ENCODE data around the gene CSNK1D. TPM values are rescaled to one million over a fixed set of nuclear protein-coding genes. Genes with fewer than 3 reads are reported as not detected.

CSNK1D gene
- total RNA-seq, 1 experiment from 2014 or later: 196 TPM

DNA sequence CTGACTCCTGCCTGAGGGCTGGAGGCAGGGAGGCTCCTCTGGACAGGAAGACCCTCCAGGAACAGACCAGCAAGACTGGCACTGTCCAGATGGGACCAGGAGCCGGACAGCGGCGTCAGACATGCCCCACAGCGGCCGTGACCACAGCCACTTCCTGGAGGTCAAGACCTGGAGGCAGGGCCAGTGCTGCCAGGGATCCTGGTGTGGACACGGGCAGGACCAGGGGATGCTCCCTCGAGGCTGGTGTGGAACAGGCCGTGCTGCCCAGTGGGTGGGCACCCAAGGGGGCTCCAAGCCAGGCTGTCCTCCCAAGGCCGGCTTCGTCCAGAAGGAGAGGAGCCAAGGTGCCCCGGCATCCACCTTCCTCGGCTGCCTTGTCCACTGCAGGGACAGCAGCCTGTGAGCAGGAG is 56.4 kb downstream of the CSNK1D start:
- no TSS peak for BruUV-seq (replicated peaks)
- DNase-seq: no peak
- H3K36me3 Mint-ChIP-seq (ENCODE audit: insufficient read depth, unreplicated experiment): peaks cover 9% of the 10 kb centered on the region
- Histone ChIP-seq H3K9me3 (no peaks in the 10 kb centered on the region), H3K27me3 (replicated peaks; ENCODE audit: control insufficient read depth, insufficient read depth, low read length) (no peaks in the 10 kb centered on the region), H3K4me1 (peaks cover 24% of the 10 kb centered on the region), H3K4me3 (ENCODE audit: low read depth, low read length) (no peak overlapping the region), H3K36me3 (ENCODE audit: control insufficient read depth, insufficient read depth, low read length) (no peaks in the 10 kb centered on the region)
- CTCF ChIA-PET: no interaction called here
- H3K9me3 Mint-ChIP-seq (ENCODE audit: unreplicated experiment): no peaks in the 10 kb centered on the region
- POLR2A ChIA-PET: no interaction called here
- no peak for TF ChIP-seq CTCF (IDR thresholded peaks at IDR 0.05; ENCODE audit: insufficient read depth in 1 of 2, low read depth in 1 of 2, low read length in 1 of 2, severe bottlenecking in 1 of 2, unreplicated experiment in 1 of 2)
- H3K4me3 Mint-ChIP-seq (ENCODE audit: unreplicated experiment): no peak overlapping the region
- H3K27me3 Mint-ChIP-seq (ENCODE audit: insufficient read depth, unreplicated experiment): no peaks in the 10 kb centered on the region
- intact Hi-C loops (cut with micrococcal nuclease; ENCODE audit: unreplicated experiment): no loop called here
- H3K4me1 Mint-ChIP-seq (ENCODE audit: low read depth, unreplicated experiment): no peaks in the 10 kb centered on the region
- no peak overlapping the region for H3K27ac Mint-ChIP-seq (ENCODE audit: unreplicated experiment)

DNA sequence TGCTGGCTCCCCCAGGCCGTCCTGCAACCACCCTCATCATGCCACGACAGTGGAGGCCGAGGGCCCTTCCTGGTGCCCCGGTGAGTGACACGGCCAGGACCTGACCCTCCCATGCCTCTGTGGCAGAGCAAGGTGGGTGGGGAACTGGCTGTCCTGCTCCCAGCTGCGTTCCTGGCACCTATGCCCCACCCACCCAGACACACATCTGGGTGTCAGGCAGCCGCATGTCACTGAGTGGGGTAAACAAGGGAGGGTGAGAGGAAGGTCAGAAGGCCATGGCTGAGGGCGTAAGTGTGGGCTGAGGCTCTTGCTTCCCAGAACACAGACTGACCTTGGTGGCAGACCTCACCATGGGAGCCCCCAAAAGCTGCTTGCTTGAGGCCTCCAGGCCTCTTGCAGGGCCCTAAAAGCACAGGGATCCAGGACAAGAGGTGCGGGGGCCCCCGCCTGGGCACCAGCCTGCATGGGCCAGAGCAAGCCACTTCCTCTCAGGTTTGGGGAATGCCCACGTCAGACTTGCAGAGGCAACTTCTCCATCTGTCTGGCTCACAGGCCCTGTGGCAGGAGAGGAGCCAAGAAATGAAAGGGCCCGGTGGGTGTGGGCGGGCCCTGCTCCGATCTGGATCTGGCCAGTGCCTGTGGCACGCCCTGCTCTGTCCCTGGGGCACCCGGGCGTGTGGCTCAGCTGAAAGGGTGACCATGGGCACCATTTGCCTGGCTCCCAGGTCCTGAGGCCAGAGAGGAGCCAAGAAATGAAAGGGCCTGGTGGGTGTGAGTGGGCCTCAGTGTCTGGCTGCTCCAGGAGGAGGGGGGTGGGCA is 57.0 kb downstream of the CSNK1D start:
- Histone ChIP-seq H3K9me3 (no peaks in the 10 kb centered on the region), H3K4me3 (ENCODE audit: low read depth, low read length) (no peak overlapping the region), H3K27me3 (replicated peaks; ENCODE audit: control insufficient read depth, insufficient read depth, low read length) (no peaks in the 10 kb centered on the region), H3K36me3 (ENCODE audit: control insufficient read depth, insufficient read depth, low read length) (no peaks in the 10 kb centered on the region), H3K4me1 (peaks cover 30% of the 10 kb centered on the region)
- ChIA-PET POLR2A (no interaction called here), CTCF (no interaction called here)
- intact Hi-C loops (cut with micrococcal nuclease; ENCODE audit: unreplicated experiment): no loop called here
- no peaks in the 10 kb centered on the region for H3K9me3 Mint-ChIP-seq (ENCODE audit: unreplicated experiment)
- no TSS peak for BruUV-seq (replicated peaks)
- no peak overlapping the region for H3K4me3 Mint-ChIP-seq (ENCODE audit: unreplicated experiment)
- no peak for TF ChIP-seq CTCF (IDR thresholded peaks at IDR 0.05; ENCODE audit: insufficient read depth in 1 of 2, low read depth in 1 of 2, low read length in 1 of 2, severe bottlenecking in 1 of 2, unreplicated experiment in 1 of 2)
- no peaks in the 10 kb centered on the region for H3K27me3 Mint-ChIP-seq (ENCODE audit: insufficient read depth, unreplicated experiment)
- peaks cover 11% of the 10 kb centered on the region for H3K36me3 Mint-ChIP-seq (ENCODE audit: insufficient read depth, unreplicated experiment)
- DNase-seq: no peak
- H3K4me1 Mint-ChIP-seq (ENCODE audit: low read depth, unreplicated experiment): peaks cover 6% of the 10 kb centered on the region
- no peak overlapping the region for H3K27ac Mint-ChIP-seq (ENCODE audit: unreplicated experiment)

DNA sequence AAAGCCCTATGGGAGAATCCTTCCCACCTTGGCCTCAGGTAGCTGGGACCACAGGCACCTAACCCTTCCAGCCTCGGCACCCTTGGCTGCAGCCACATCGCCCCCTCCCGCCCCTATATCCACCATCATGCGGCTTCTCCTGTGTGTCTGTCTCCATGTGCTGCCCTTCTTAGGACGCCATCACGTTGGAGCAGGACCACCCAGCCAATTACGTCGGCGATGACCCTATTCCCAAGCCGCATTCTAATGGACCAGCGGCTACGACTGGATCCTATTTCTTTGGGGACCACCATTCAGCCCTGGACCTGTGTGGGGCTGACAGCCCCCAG is 57.6 kb downstream of the CSNK1D start:
- Histone ChIP-seq H3K27me3 (replicated peaks; ENCODE audit: control insufficient read depth, insufficient read depth, low read length) (no peaks in the 10 kb centered on the region), H3K4me3 (ENCODE audit: low read depth, low read length) (no peak overlapping the region), H3K4me1 (peaks cover 35% of the 10 kb centered on the region), H3K9me3 (no peaks in the 10 kb centered on the region), H3K36me3 (ENCODE audit: control insufficient read depth, insufficient read depth, low read length) (no peaks in the 10 kb centered on the region)
- intact Hi-C loops (cut with micrococcal nuclease; ENCODE audit: unreplicated experiment): no loop called here
- ChIA-PET CTCF (no interaction called here), POLR2A (no interaction called here)
- H3K36me3 Mint-ChIP-seq (ENCODE audit: insufficient read depth, unreplicated experiment): peaks cover 14% of the 10 kb centered on the region
- no peak overlapping the region for H3K27ac Mint-ChIP-seq (ENCODE audit: unreplicated experiment)
- no peak overlapping the region for H3K4me3 Mint-ChIP-seq (ENCODE audit: unreplicated experiment)
- no peaks in the 10 kb centered on the region for H3K9me3 Mint-ChIP-seq (ENCODE audit: unreplicated experiment)
- TF ChIP-seq CTCF (IDR thresholded peaks at IDR 0.05; ENCODE audit: insufficient read depth in 1 of 2, low read depth in 1 of 2, low read length in 1 of 2, severe bottlenecking in 1 of 2, unreplicated experiment in 1 of 2): no peak
- no peak for DNase-seq
- no TSS peak for BruUV-seq (replicated peaks)
- H3K4me1 Mint-ChIP-seq (ENCODE audit: low read depth, unreplicated experiment): peaks cover 7% of the 10 kb centered on the region
- H3K27me3 Mint-ChIP-seq (ENCODE audit: insufficient read depth, unreplicated experiment): no peaks in the 10 kb centered on the region

All from Caco-2 (cell line).